Activated naive CD4-positive, alpha-beta T cell treated with anti-CD3 and anti-CD28 coated beads for 36 hours (primary cell): Measurements from ENCODE around the gene UBASH3B. TPM values are rescaled to one million over a fixed set of nuclear protein-coding genes. Genes with fewer than 3 reads are reported as not detected.
"Not testable (repeated sequence)": the region's sequence is repeated elsewhere in the genome, so short reads cannot be mapped to it uniquely, and the experiment has no call there.

Source experiments
- CTCF ChIA-PET: fragments of 350-600 bp; sonication (Branson Sonifier 250); formaldehyde crosslinking; loops from one replicate; lab custom pipeline; 2021; ENCODE audit warnings: antibody characterized with exemption; lab: Charles Lee
- DNase-seq: peaks from one replicate; pipeline ENCODE4 v3.0.0-alpha.2; 2020
- H3K27ac Mint-ChIP-seq: one replicate; pipeline ENCODE4 v1.8.0; 2021; ENCODE audit warnings: mild to moderate bottlenecking, mixed read lengths
- H3K27me3 Mint-ChIP-seq: one replicate; pipeline ENCODE4 v1.8.0; 2021; ENCODE audit warnings: low read depth, mixed read lengths
- H3K36me3 Mint-ChIP-seq: one replicate; pipeline ENCODE4 v1.8.0; 2021; ENCODE audit warnings: low read depth, mixed read lengths
- H3K4me1 Mint-ChIP-seq: one replicate; pipeline ENCODE4 v1.8.0; 2021; ENCODE audit warnings: low read depth, mixed read lengths
- H3K4me3 Mint-ChIP-seq: one replicate; pipeline ENCODE4 v1.8.0; 2021; ENCODE audit warnings: mild to moderate bottlenecking, moderate library complexity, mixed read lengths
- H3K9me3 Mint-ChIP-seq: one replicate; pipeline ENCODE4 v1.8.0; 2021; ENCODE audit warnings: mixed read lengths
- intact Hi-C: fragments of 100-400 bp; cut with micrococcal nuclease; formaldehyde crosslinking; loops from one replicate; pipeline ENCODE4 v1.15.1; 2023
- total RNA-seq, 2 experiments: library from RNA; stranded (reverse); gene quantifications; one replicate each; pipeline ENCODE4 v1.2.3, GENCODE V29; 2021

UBASH3B gene
- 10 to 100 TPM; 17.9 to 21.1 TPM for total RNA-seq

GRCh38 chr11:122655527-122656072 is at the start of gene UBASH3B:
TSS of gene UBASH3B (plus strand) at chr11:122655722. CDS start at chr11:122656050, 328 bp downstream.
- Mint-ChIP-seq H3K27me3 (no peaks in the 10 kb centered on the region), H3K27ac (peak within 1 kb of the TSS; percentile 87), H3K9me3 (no peaks in the 10 kb centered on the region), H3K4me3 (peak within 1 kb of the TSS; percentile 93), H3K36me3 (no peaks in the 10 kb centered on the region), H3K4me1 (peaks cover 37% of the 10 kb centered on the region)
- peak; percentile 64 for DNase-seq
- CTCF ChIA-PET: interaction anchor here (0.6 to 5.8 kb wide), 20 partner anchors 9 to 199 kb away, joined by 3 to 37 read pairs (median 5); no protein-coding TSS in a partner anchor
- intact Hi-C loops: loop anchor here (1.0 to 2.0 kb wide), 8 partner anchors 20 to 197 kb away; no protein-coding TSS in a partner anchor

- H3K27ac Mint-ChIP-seq, DNase-seq, H3K27me3 Mint-ChIP-seq, H3K4me1 Mint-ChIP-seq, H3K9me3 Mint-ChIP-seq, intact Hi-C loops, H3K4me3 Mint-ChIP-seq, CTCF ChIA-PET, H3K36me3 Mint-ChIP-seq: not testable (repeated sequence)
These were observed 48.4 kb upstream of the UBASH3B start for GRCh38 chr11:122607162-122607561.

GRCh38 chr11:122612123-122612824 is 43.2 kb upstream of the UBASH3B start:
- Mint-ChIP-seq H3K4me3 (no peak overlapping the region), H3K9me3 (no peaks in the 10 kb centered on the region)

GRCh38 chr11:122616718-122617117 is 38.8 kb upstream of the UBASH3B start:
- H3K27ac Mint-ChIP-seq: no peak overlapping the region
- H3K4me3 Mint-ChIP-seq: no peak overlapping the region
- DNase-seq: no peak
- intact Hi-C loops: no loop called here
- no peaks in the 10 kb centered on the region for H3K36me3 Mint-ChIP-seq
- CTCF ChIA-PET: no interaction called here
- no peaks in the 10 kb centered on the region for H3K4me1 Mint-ChIP-seq
- H3K27me3 Mint-ChIP-seq: no peaks in the 10 kb centered on the region
- H3K9me3 Mint-ChIP-seq: peaks cover 5% of the 10 kb centered on the region

More at GRCh38 chr11:122612123-122612824, 43.2 kb upstream of the UBASH3B start:
- intact Hi-C loops: no loop called here
- DNase-seq: no peak
- Mint-ChIP-seq H3K4me1 (no peaks in the 10 kb centered on the region), H3K27ac (no peak overlapping the region), H3K36me3 (no peaks in the 10 kb centered on the region), H3K27me3 (no peaks in the 10 kb centered on the region)
- CTCF ChIA-PET: interaction anchor here (0.6 to 0.9 kb wide), 3 partner anchors 16 to 400 kb away, joined by 3 to 8 read pairs (median 6); no protein-coding TSS in a partner anchor

- DNase-seq: no peak
- no peaks in the 10 kb centered on the region for H3K36me3 Mint-ChIP-seq
- no peaks in the 10 kb centered on the region for H3K27me3 Mint-ChIP-seq
- no peak overlapping the region for H3K4me3 Mint-ChIP-seq
- no peak overlapping the region for H3K27ac Mint-ChIP-seq
- no peaks in the 10 kb centered on the region for H3K4me1 Mint-ChIP-seq
- CTCF ChIA-PET: interaction anchor here (1.3 kb wide), 1 partner anchor 11 kb away, joined by 4 read pairs; no protein-coding TSS in a partner anchor
- intact Hi-C loops: no loop called here
- H3K9me3 Mint-ChIP-seq: peaks cover 5% of the 10 kb centered on the region
These were observed 38.2 kb upstream of the UBASH3B start for GRCh38 chr11:122617297-122617696.

- intact Hi-C loops: no loop called here
- Mint-ChIP-seq H3K4me1 (no peaks in the 10 kb centered on the region), H3K36me3 (no peaks in the 10 kb centered on the region), H3K27ac (no peak overlapping the region), H3K27me3 (no peaks in the 10 kb centered on the region), H3K4me3 (no peak overlapping the region), H3K9me3 (peaks cover 5% of the 10 kb centered on the region)
- CTCF ChIA-PET: interaction anchor here (1.3 kb wide), 1 partner anchor 10 kb away, joined by 4 read pairs; no protein-coding TSS in a partner anchor
- DNase-seq: no peak
These were observed 37.6 kb upstream of the UBASH3B start for GRCh38 chr11:122617926-122618325.

GRCh38 chr11:122618927-122619326 is 36.6 kb upstream of the UBASH3B start:
- no peaks in the 10 kb centered on the region for H3K4me1 Mint-ChIP-seq
- no peak overlapping the region for H3K27ac Mint-ChIP-seq
- CTCF ChIA-PET: interaction anchor here (0.7 to 2.2 kb wide), 4 partner anchors 17 to 164 kb away, joined by 3 to 7 read pairs (median 4); no protein-coding TSS in a partner anchor
- H3K36me3 Mint-ChIP-seq: no peaks in the 10 kb centered on the region
- DNase-seq: no peak
- intact Hi-C loops: no loop called here
- peaks cover 5% of the 10 kb centered on the region for H3K9me3 Mint-ChIP-seq
- no peaks in the 10 kb centered on the region for H3K27me3 Mint-ChIP-seq
- no peak overlapping the region for H3K4me3 Mint-ChIP-seq

GRCh38 chr11:122619757-122620156 is 35.8 kb upstream of the UBASH3B start:
- DNase-seq: no peak
- Mint-ChIP-seq H3K27me3 (no peaks in the 10 kb centered on the region), H3K36me3 (no peaks in the 10 kb centered on the region), H3K4me1 (no peaks in the 10 kb centered on the region), H3K9me3 (peaks cover 5% of the 10 kb centered on the region), H3K4me3 (no peak overlapping the region), H3K27ac (no peak overlapping the region)
- CTCF ChIA-PET: interaction anchor here (0.7 to 2.2 kb wide), 3 partner anchors 16 to 163 kb away, joined by 3 to 7 read pairs (median 4); no protein-coding TSS in a partner anchor
- intact Hi-C loops: no loop called here

GRCh38 chr11:122625501-122625900 is 30.0 kb upstream of the UBASH3B start:
- H3K27me3 Mint-ChIP-seq, H3K4me1 Mint-ChIP-seq, H3K9me3 Mint-ChIP-seq, DNase-seq, H3K36me3 Mint-ChIP-seq, H3K4me3 Mint-ChIP-seq, H3K27ac Mint-ChIP-seq: not testable (repeated sequence)
- CTCF ChIA-PET: interaction anchor here (0.6 to 15.5 kb wide), 7 partner anchors 44 to 229 kb away, joined by 3 to 252 read pairs (median 5); no protein-coding TSS in a partner anchor
- intact Hi-C loops: loop anchor here (5.0 kb wide), 1 partner anchor 397 kb away; no protein-coding TSS in a partner anchor

GRCh38 chr11:122625976-122626665 is 29.4 kb upstream of the UBASH3B start:
- Mint-ChIP-seq H3K9me3 (no peaks in the 10 kb centered on the region), H3K36me3 (no peaks in the 10 kb centered on the region), H3K4me3 (no peak overlapping the region), H3K27me3 (no peaks in the 10 kb centered on the region), H3K4me1 (peaks cover 6% of the 10 kb centered on the region), H3K27ac (no peak overlapping the region)
- intact Hi-C loops: loop anchor here (5.0 kb wide), 1 partner anchor 396 kb away; no protein-coding TSS in a partner anchor
- DNase-seq: no peak
- CTCF ChIA-PET: interaction anchor here (0.6 to 15.5 kb wide), 9 partner anchors 29 to 238 kb away, joined by 3 to 252 read pairs (median 4); no protein-coding TSS in a partner anchor

GRCh38 chr11:122627745-122628144 is 27.8 kb upstream of the UBASH3B start:
- Mint-ChIP-seq H3K9me3 (no peaks in the 10 kb centered on the region), H3K36me3 (no peaks in the 10 kb centered on the region), H3K4me1 (peaks cover 10% of the 10 kb centered on the region), H3K27ac (no peak overlapping the region), H3K4me3 (no peak overlapping the region), H3K27me3 (no peaks in the 10 kb centered on the region)
- DNase-seq: no peak
- intact Hi-C loops: loop anchor here (5.0 kb wide), 1 partner anchor 395 kb away; no protein-coding TSS in a partner anchor
- CTCF ChIA-PET: interaction anchor here (0.8 to 15.5 kb wide), 17 partner anchors 10 to 225 kb away, joined by 3 to 252 read pairs (median 4); partner anchors contain the start of gene UBASH3B
